Right renal pelvis (tissue), 4 donors: ENCODE measurements around the gene ACTBL2. TPM values are rescaled to one million over a fixed set of nuclear protein-coding genes. Genes with fewer than 3 reads are reported as not detected.
"Not testable (repeated sequence)": the region's sequence is repeated elsewhere in the genome, so short reads cannot be mapped to it uniquely, and the experiment has no call there.

Experiments
- DNase-seq, 4 donors: peaks; one replicate each; pipeline ENCODE4 v3.0.0-alpha.2; 2013; ENCODE audit warnings: low read depth in 4 of 4, low spot score in 3 of 4, missing footprints in 1 of 4
- polyA plus RNA-seq, 4 donors: library from polyadenylated mRNA; unstranded; fragments of 120-200 nt; gene quantifications; one replicate each; pipeline ENCODE4 v1.2.1, GENCODE V29; 2013; ENCODE audit not compliant: insufficient read length in 4 of 4

ACTBL2 gene
- polyA plus RNA-seq: not detected

- no peak for DNase-seq
Measured at GRCh38 chr5:57482671-57483106, at the start of gene ACTBL2. Gene ACTBL2 (minus strand): TSS chr5:57482811. CDS start chr5:57482707, 104 bp downstream.

- no peak for DNase-seq
Measured at GRCh38 chr5:57531333-57531732, 48.7 kb upstream of the ACTBL2 start.

GRCh38 chr5:57529864-57530263 is 47.3 kb upstream of the ACTBL2 start:
- DNase-seq: no peak

GRCh38 chr5:57527870-57528269 is 45.3 kb upstream of the ACTBL2 start:
- DNase-seq: no peak

GRCh38 chr5:57524348-57525060 is 41.9 kb upstream of the ACTBL2 start:
- DNase-seq: no peak

GRCh38 chr5:57522477-57522876 is 39.9 kb upstream of the ACTBL2 start:
- not testable (repeated sequence) for DNase-seq

GRCh38 chr5:57518415-57518814 is 35.8 kb upstream of the ACTBL2 start:
- DNase-seq: not testable (repeated sequence)

GRCh38 chr5:57517250-57517649 is 34.6 kb upstream of the ACTBL2 start:
- no peak for DNase-seq

- DNase-seq: no peak
Measured at GRCh38 chr5:57513785-57514184, 31.2 kb upstream of the ACTBL2 start.

GRCh38 chr5:57511321-57511720 is 28.7 kb upstream of the ACTBL2 start:
- no peak for DNase-seq

GRCh38 chr5:57509501-57510260 is 27.1 kb upstream of the ACTBL2 start:
- no peak for DNase-seq

- no peak for DNase-seq
Measured at GRCh38 chr5:57508211-57508610, 25.6 kb upstream of the ACTBL2 start.

- DNase-seq: no peak
Measured at GRCh38 chr5:57505272-57506200, 22.9 kb upstream of the ACTBL2 start.

GRCh38 chr5:57504357-57504756 is 21.7 kb upstream of the ACTBL2 start:
- no peak for DNase-seq

GRCh38 chr5:57503433-57503832 is 20.8 kb upstream of the ACTBL2 start:
- no peak for DNase-seq

GRCh38 chr5:57501414-57502201 is 19.0 kb upstream of the ACTBL2 start:
- DNase-seq: no peak

GRCh38 chr5:57499262-57500050 is 16.8 kb upstream of the ACTBL2 start:
- DNase-seq: peak in 3 of 4 donors; percentile 49 to 66 (median 57)

GRCh38 chr5:57497733-57498132 is 15.1 kb upstream of the ACTBL2 start:
- no peak for DNase-seq
